K562 (cell line): ENCODE data around the gene MYOZ1. TPM values are rescaled to one million over a fixed set of nuclear protein-coding genes. Genes with fewer than 3 reads are reported as not detected.

ENCODE experiments used
- ATAC-seq: fragments of 200-7000 bp; cut with Tn5 transposase; 3 replicates; pipeline ENCODE4 v1.9.1; 2020; ENCODE audit warnings: moderate library complexity
- BruUV-seq: library from RNA; stranded (reverse); fragments of 400-500 nt; replicated peaks from 2 replicates; lab custom pipeline; 2021; lab: Mats Ljungman, UMichigan
- CTCF ChIA-PET: fragments of 300-600 bp; formaldehyde crosslinking; extraction: SDS; loops from one replicate; lab custom pipeline; 2021; ENCODE audit warnings: low intra/inter-chr PET ratio; lab: Yijun Ruan, JAX
- POLR2A ChIA-PET: fragments of 300-600, 350-650 bp; sonication (Branson Sonifier 250); formaldehyde crosslinking; extraction: SDS; loops from one replicate; lab custom pipeline; 2021; ENCODE audit warnings: antibody characterized with exemption, inconsistent platforms; lab: Yijun Ruan, JAX
- DNase-seq, 4 experiments: peaks; one replicate each; pipeline versions ENCODE4 v3.0.0 to v3.0.0-alpha.2; 2011 to 2018; ENCODE audit warnings: low spot score in 3 of 4, mixed read lengths in 3 of 4; ENCODE audit errors: extremely low read depth in 1 of 4
- FAIRE-seq: peaks from 2 replicates; lab custom pipeline; 2011; peaks lifted over from hg19 to GRCh38; lab: Jason Lieb, UNC
- H2AFZ ChIP-seq: 2 replicates; pipeline ENCODE4 v1.6.0; 2011; ENCODE audit warnings: low read depth, low read length, control low read depth, inconsistent platforms
- H3K27ac ChIP-seq: fragments of 200-600 bp; 3 replicates; pipeline ENCODE4 v1.8.0; 2011; ENCODE audit warnings: low read depth, mild to moderate bottlenecking, control low read depth, inconsistent platforms, low read length, moderate library complexity, mixed read lengths; ENCODE audit errors: extremely low read depth
- H3K27me3 ChIP-seq, 2 experiments: fragments of 300-600 bp in 1 of 2; 2 replicates in 1 of 2; 3 replicates in 1 of 2; pipeline versions ENCODE4 v1.6.0 to v1.8.0; 2011; ENCODE audit warnings: inconsistent platforms in 2 of 2, low read length in 2 of 2, mild to moderate bottlenecking in 1 of 2, mixed read lengths in 1 of 2, moderate library complexity in 1 of 2; ENCODE audit not compliant: control insufficient read depth in 2 of 2, insufficient read depth in 2 of 2
- H3K36me3 ChIP-seq: fragments of 300-600 bp; 3 replicates; pipeline ENCODE4 v1.8.0; 2011; ENCODE audit warnings: mild to moderate bottlenecking, low read length, inconsistent platforms; ENCODE audit not compliant: control insufficient read depth, insufficient read depth
- H3K4me1 ChIP-seq, 2 experiments: fragments of 200-600 bp in 1 of 2; replicated peaks in 1 of 2; 2 replicates in 1 of 2; 3 replicates in 1 of 2; pipeline versions ENCODE4 v1.5.1 to v1.8.0; 2011; ENCODE audit warnings: inconsistent platforms in 2 of 2, low read length in 2 of 2, mild to moderate bottlenecking in 1 of 2, mixed read lengths in 1 of 2, moderate library complexity in 1 of 2; ENCODE audit not compliant: control insufficient read depth in 2 of 2, insufficient read depth in 2 of 2
- H3K4me2 ChIP-seq: 2 replicates; pipeline ENCODE4 v1.6.1; 2011; ENCODE audit warnings: low read length, control low read depth, inconsistent platforms, mixed read lengths; ENCODE audit not compliant: insufficient read depth
- H3K4me3 ChIP-seq: fragments of 200-600 bp; sonication (generic), shearing (Covaris generic); 2 replicates; pipeline ENCODE4 v1.5.1; 2016; ENCODE audit warnings: control low read depth, inconsistent platforms
- H3K79me2 ChIP-seq: fragments of 200-600 bp; 3 replicates; pipeline ENCODE4 v1.8.0; 2011; ENCODE audit warnings: low read length, inconsistent platforms; ENCODE audit not compliant: control insufficient read depth, insufficient read depth
- H3K9ac ChIP-seq, 2 experiments: 2 replicates each; pipeline versions ENCODE4 v1.6.0 to v1.6.1; 2011; ENCODE audit warnings: low read depth in 2 of 2, low read length in 2 of 2, control low read depth in 1 of 2, inconsistent platforms in 1 of 2, mild to moderate bottlenecking in 1 of 2, mixed read lengths in 1 of 2; ENCODE audit not compliant: insufficient read depth in 1 of 2
- H3K9me1 ChIP-seq: one replicate; pipeline ENCODE4 v1.6.0; 2011; ENCODE audit warnings: inconsistent platforms, mild to moderate bottlenecking, low read length, moderate library complexity; ENCODE audit not compliant: control insufficient read depth, insufficient read depth
- H3K9me3 ChIP-seq: replicated peaks from 2 replicates; pipeline ENCODE4 v1.5.1; 2011; ENCODE audit warnings: low read depth, low read length, inconsistent platforms; ENCODE audit not compliant: control insufficient read depth, insufficient read depth
- H4K20me1 ChIP-seq: replicated peaks from 2 replicates; pipeline ENCODE4 v1.6.1; 2011; ENCODE audit warnings: low read length, inconsistent platforms, mixed read lengths; ENCODE audit not compliant: control insufficient read depth, insufficient read depth
- CHD4 ChIP-seq: fragments of 200-600 bp; sonication (generic); IDR thresholded peaks from 3 replicates; pipeline ENCODE4 v1.6.1; 2012; ENCODE audit warnings: low read depth, mild to moderate bottlenecking, mixed read lengths, low read length, inconsistent platforms; ENCODE audit not compliant: insufficient read depth, insufficient replicate concordance, poor library complexity, severe bottlenecking
- CLOCK ChIP-seq: fragments of 250-450 bp; sonication (Bioruptor Pico); IDR thresholded peaks from 2 replicates; pipeline ENCODE4 v1.4.0; 2020; ENCODE audit warnings: mild to moderate bottlenecking, moderate library complexity, borderline replicate concordance
- CREM ChIP-seq: IDR thresholded peaks from 2 replicates; pipeline ENCODE4 v1.6.1; 2014; ENCODE audit warnings: antibody characterized with exemption, low read depth
- EGR1 ChIP-seq: fragments of 450-650 bp; conservative IDR thresholded peaks from 2 replicates; pipeline ENCODE4 v1.6.1; 2017; ENCODE audit warnings: mild to moderate bottlenecking
- ESRRA ChIP-seq: fragments of 450-650 bp; IDR thresholded peaks from 2 replicates; pipeline ENCODE4 v1.6.1; 2014; ENCODE audit warnings: low read depth, mild to moderate bottlenecking, moderate library complexity, borderline replicate concordance
- FOXA1 ChIP-seq: fragments of 450-650 bp; IDR thresholded peaks from 2 replicates; pipeline ENCODE4 v1.6.1; 2016; ENCODE audit warnings: mild to moderate bottlenecking, borderline replicate concordance
- HDAC3 ChIP-seq: fragments of 450-650 bp; IDR thresholded peaks from 2 replicates; pipeline ENCODE4 v1.6.1; 2018; ENCODE audit warnings: borderline replicate concordance, mild to moderate bottlenecking, moderate library complexity; ENCODE audit not compliant: partially characterized antibody
- HOXB6 ChIP-seq: fragments of 250-450 bp; sonication (Bioruptor Pico); IDR thresholded peaks from 2 replicates; pipeline ENCODE4 v1.5.1; 2022; ENCODE audit warnings: mild to moderate bottlenecking, borderline replicate concordance
- MAZ ChIP-seq, 2 experiments: fragments of 450-650 bp in 1 of 2; sonication (generic) in 1 of 2; formaldehyde crosslinking; IDR thresholded peaks in 1 of 2; conservative IDR thresholded peaks in 1 of 2; 2 replicates each; pipeline versions ENCODE4 v1.4.0 to v1.5.0; 2020; ENCODE audit warnings: mild to moderate bottlenecking in 1 of 2, missing genetic modification reagents in 1 of 2
- MYBL2 ChIP-seq, 2 experiments: fragments of 450-650 bp in 1 of 2; sonication (generic) in 1 of 2; formaldehyde crosslinking in 1 of 2; IDR thresholded peaks; 2 replicates each; pipeline versions ENCODE4 v1.6.1 to v1.8.1; 2017 to 2022; ENCODE audit warnings: borderline replicate concordance in 1 of 2, inconsistent platforms in 1 of 2, low read depth in 1 of 2, mild to moderate bottlenecking in 1 of 2, missing genetic modification reagents in 1 of 2, moderate library complexity in 1 of 2
- SRSF1 ChIP-seq: fragments of 200-400 bp; formaldehyde crosslinking; IDR thresholded peaks from 2 replicates; pipeline ENCODE4 v1.6.1; 2017; ENCODE audit warnings: mild to moderate bottlenecking, low read depth, low read length, moderate library complexity
- TAL1 ChIP-seq: fragments of 450-650 bp; IDR thresholded peaks from 2 replicates; pipeline ENCODE4 v1.6.1; 2016; ENCODE audit warnings: mild to moderate bottlenecking
- ZBTB49 ChIP-seq: sonication (generic); formaldehyde crosslinking; IDR thresholded peaks from 2 replicates; pipeline ENCODE4 v1.8.0; 2022; ENCODE audit warnings: missing genetic modification reagents, mild to moderate bottlenecking, borderline replicate concordance
- ZNF436 ChIP-seq: fragments of 250-450, 450-650 bp; sonication (Bioruptor Pico); formaldehyde crosslinking; IDR thresholded peaks from 2 replicates; pipeline ENCODE4 v1.7.0; 2020; ENCODE audit warnings: mild to moderate bottlenecking
- ZNF586 ChIP-seq: fragments of 450-650 bp; formaldehyde crosslinking; conservative IDR thresholded peaks from 2 replicates; pipeline ENCODE4 v1.4.0; 2020; ENCODE audit warnings: mild to moderate bottlenecking, moderate library complexity
- ZNF785 ChIP-seq: fragments of 250-450 bp; sonication (Bioruptor Pico); IDR thresholded peaks from 2 replicates; pipeline ENCODE4 v1.4.0; 2020; ENCODE audit warnings: mild to moderate bottlenecking
- WGBS: fragments of 100-300 bp; shearing (Covaris generic); methylation state at CpG from one replicate; pipeline ENCODE4 v1.1.6; 2016; ENCODE audit warnings: low coverage, mixed read lengths; ENCODE audit not compliant: insufficient coverage; ENCODE audit errors: missing lambda C conversion rate; 5-methylcytosine and 5-hydroxymethylcytosine counted together
- in situ Hi-C: fragments of 300-500 bp; cut with MboI; formaldehyde crosslinking; loops from 4 replicates; pipeline ENCODE4 v1.15.0; 2018; ENCODE audit warnings: inconsistent platforms, mixed read lengths
- intact Hi-C: fragments of 100-400 bp; cut with micrococcal nuclease; formaldehyde crosslinking; loops from 2 replicates; pipeline ENCODE4 v1.14.2; 2022
- polyA plus RNA-seq, 8 experiments: library from polyadenylated mRNA; depleted of rRNA in 4 of 8; stranded (reverse) in 5 of 8; unstranded in 3 of 8; fragments of >200 nt; fragmentation: Nextera tagmentation in 2 of 8; fragmentation: Illumina TruSeq in 1 of 8; extraction: Ambion mirVana in 2 of 8; extraction: Trizol in 1 of 8; gene quantifications; 2 replicates each; pipeline versions ENCODE4 v1.2.1 to v1.2.3, GENCODE V29; 2011 to 2014; ENCODE audit warnings: inconsistent platforms in 1 of 8, missing spikeins in 1 of 8
- total RNA-seq, 7 experiments: library from RNA; depleted of rRNA in 6 of 7; stranded (reverse); fragments of >200 nt in 6 of 7; fragmentation: Illumina TruSeq in 2 of 7; extraction: Trizol in 2 of 7; gene quantifications; 2 replicates each; pipeline versions ENCODE4 v1.2.1 to v1.2.3, GENCODE V29; 2011 to 2021; ENCODE audit warnings: low replicate concordance in 1 of 7

Gene MYOZ1
- total and polyA plus RNA-seq, 9 of the 15 experiments (the other 6 are each of a cell fraction or from before 2014, with no cell fraction given), result 0.03 to 0.18 (median 0.07) TPM; not detected in 5

GRCh38 chr10:73644767-73645166, 3.5 kb upstream of the MYOZ1 start:
- ChIA-PET CTCF (interaction anchor here (0.6 to 5.2 kb wide), 6 partner anchors 115 to 1177 kb away, joined by 3 to 140 read pairs (median 6); no protein-coding TSS in a partner anchor), POLR2A (interaction anchor here (1.0 kb wide), 1 partner anchor 14 kb away, joined by 4 read pairs; no protein-coding TSS in a partner anchor)
- Histone ChIP-seq H3K9me3 (no peaks in the 10 kb centered on the region), H3K9ac (no peak overlapping the region; a peak in 1 of 4 replicates), H3K27me3 (peaks cover 12 to 14% of the 10 kb centered on the region in 2 experiments; a peak in 4 of 5 replicates), H3K27ac (no peak overlapping the region), H3K4me1 (peaks cover 22 to 28% of the 10 kb centered on the region in 2 experiments), H3K36me3 (no peaks in the 10 kb centered on the region), H3K79me2 (no peaks in the 10 kb centered on the region), H3K4me3 (no peak overlapping the region), H4K20me1 (no peaks in the 10 kb centered on the region; the same call in 1 of the 2 replicates), H2AFZ (no peak overlapping the region), H3K4me2 (no peak overlapping the region), H3K9me1 (no peaks in the 10 kb centered on the region)
- no TSS peak for BruUV-seq
- FAIRE-seq (no peak), DNase-seq (no peak), ATAC-seq (no peak)
- intact Hi-C loops (loop anchor here (1.0 to 10.0 kb wide), 4 partner anchors 115 to 397 kb away; partner anchors contain the start of gene DNAJC9), in situ Hi-C loops (loop anchor here (5.0 kb wide), 2 partner anchors 117 to 392 kb away; partner anchors contain the start of gene MRPS16)
- WGBS, result 13% methylated on average over 1 of the region's 1 CpG
- no peak for TF ChIP-seq HDAC3
- TF ChIP-seq CREM, result no peak
- no peak for TF ChIP-seq MAZ (CRISPR knock-in tag; conservative IDR thresholded peaks at IDR 0.05 in 1 of 2, IDR thresholded peaks at IDR 0.05 in 1 of 2)
- TF ChIP-seq CLOCK, result no peak
- no peak for TF ChIP-seq SRSF1
- TF ChIP-seq FOXA1, result no peak
- TF ChIP-seq MYBL2 (IDR thresholded peaks at IDR 0.05; ENCODE audit: low read depth), result no peak
- no peak for TF ChIP-seq MYBL2 (CRISPR knock-in tag; IDR thresholded peaks at IDR 0.05; ENCODE audit: borderline replicate concordance)
- no peak for TF ChIP-seq EGR1
- no peak for TF ChIP-seq ZNF586
- no peak for TF ChIP-seq ZNF785 (CRISPR knock-in tag)
- no peak for TF ChIP-seq CHD4
- TF ChIP-seq HOXB6 (CRISPR knock-in tag), result no peak
- TF ChIP-seq ZNF436, result no peak
- TF ChIP-seq ESRRA, result no peak
- no peak for TF ChIP-seq ZBTB49 (CRISPR knock-in tag)
- TF ChIP-seq TAL1, result no peak
